Measurements from ENCODE around the gene GLRA1.
A peak's percentile ranks its signal among the peaks of the same experiment; 100 is the strongest.
"Not testable (repeated sequence)": the region's sequence is repeated elsewhere in the genome, so short reads cannot be mapped to it uniquely, and the experiment has no call there.

The GLRA1 gene

GRCh38 chr5:151846765-151847164 is 77.9 kb downstream of the GLRA1 start:
- DNase-seq (ENCODE audit: low read depth), result no peak
- TF ChIP-seq CTCF (conservative IDR thresholded peaks at IDR 0.05; ENCODE audit: low read depth, low read length), result no peak
- H3K4me3 ChIP-seq (ENCODE audit: low read depth, low read length), result no peak overlapping the region

GRCh38 chr5:151832843-151833242 is 91.8 kb downstream of the GLRA1 start:
- not testable (repeated sequence) for H3K4me3 ChIP-seq (ENCODE audit: low read depth, low read length); DNase-seq (ENCODE audit: low read depth)

GRCh38 chr5:151829370-151829769 is 95.3 kb downstream of the GLRA1 start:
- H3K4me3 ChIP-seq (ENCODE audit: low read depth, low read length), result no peak overlapping the region
- no peak for DNase-seq (ENCODE audit: low read depth)
- TF ChIP-seq CTCF (conservative IDR thresholded peaks at IDR 0.05; ENCODE audit: low read depth, low read length), result no peak

GRCh38 chr5:151825445-151825844 is 99.2 kb downstream of the GLRA1 start:
- no peak overlapping the region for H3K4me3 ChIP-seq (ENCODE audit: low read depth, low read length)
- peak; percentile 89 for DNase-seq (ENCODE audit: low read depth)
- peak; percentile 96 for TF ChIP-seq CTCF (conservative IDR thresholded peaks at IDR 0.05; ENCODE audit: low read depth, low read length)

GRCh38 chr5:151822141-151822540 is 102.5 kb downstream of the GLRA1 start:
- no peak overlapping the region for H3K4me3 ChIP-seq (ENCODE audit: low read depth, low read length)
- no peak for DNase-seq (ENCODE audit: low read depth)
- TF ChIP-seq CTCF (conservative IDR thresholded peaks at IDR 0.05; ENCODE audit: low read depth, low read length), result no peak

GRCh38 chr5:151820903-151821302 is 103.7 kb downstream of the GLRA1 start:
- H3K4me3 ChIP-seq (ENCODE audit: low read depth, low read length), result no peak overlapping the region
- TF ChIP-seq CTCF (conservative IDR thresholded peaks at IDR 0.05; ENCODE audit: low read depth, low read length), result no peak
- DNase-seq (ENCODE audit: low read depth), result no peak

- DNase-seq (ENCODE audit: low read depth), result no peak
- H3K4me3 ChIP-seq (ENCODE audit: low read depth, low read length), result no peak overlapping the region
- TF ChIP-seq CTCF (conservative IDR thresholded peaks at IDR 0.05; ENCODE audit: low read depth, low read length), result no peak
Measured at GRCh38 chr5:151820271-151820670, 104.4 kb downstream of the GLRA1 start.

GRCh38 chr5:151819830-151820229 is 104.8 kb downstream of the GLRA1 start:
- no peak overlapping the region for H3K4me3 ChIP-seq (ENCODE audit: low read depth, low read length)
- TF ChIP-seq CTCF (conservative IDR thresholded peaks at IDR 0.05; ENCODE audit: low read depth, low read length), result no peak

More at GRCh38 chr5:151819830-151820229, 104.8 kb downstream of the GLRA1 start:
- no peak for DNase-seq (ENCODE audit: low read depth)
